Muscle layer of duodenum (tissue), 2 donors: ENCODE measurements around the gene SPRN.

Experiments used
- H3K27ac ChIP-seq: one replicate; pipeline ENCODE4 v1.7.0; 2013; ENCODE audit warnings: mild to moderate bottlenecking, low read length
- H3K27me3 ChIP-seq: one replicate; pipeline ENCODE4 v1.7.0; 2013; ENCODE audit warnings: low read depth, mild to moderate bottlenecking, control low read depth, low read length
- H3K36me3 ChIP-seq, 2 donors: one replicate each; pipeline ENCODE4 v1.7.0; 2013; ENCODE audit warnings: low read length in 2 of 2, control low read depth in 1 of 2, mild to moderate bottlenecking in 1 of 2; ENCODE audit not compliant: insufficient read depth in 2 of 2, control insufficient read depth in 1 of 2
- H3K4me1 ChIP-seq, 2 donors: one replicate each; pipeline ENCODE4 v1.7.0; 2013; ENCODE audit warnings: low read length in 2 of 2, mild to moderate bottlenecking in 2 of 2, control low read depth in 1 of 2, moderate library complexity in 1 of 2; ENCODE audit not compliant: insufficient read depth in 2 of 2, control insufficient read depth in 1 of 2
- H3K4me3 ChIP-seq, 2 donors: one replicate each; pipeline ENCODE4 v1.7.0; 2013; ENCODE audit warnings: low read length in 2 of 2, low read depth in 1 of 2, mild to moderate bottlenecking in 1 of 2
- H3K9me3 ChIP-seq, 2 donors: one replicate each; pipeline ENCODE4 v1.7.0; 2013; ENCODE audit warnings: low read length in 2 of 2, control low read depth in 1 of 2, mild to moderate bottlenecking in 1 of 2; ENCODE audit not compliant: control insufficient read depth in 1 of 2
- donor health status: healthy.

SPRN gene

GRCh38 chr10:133400624-133401424 is 23.6 kb downstream of the SPRN start:
- peaks cover under 1 to 8% of the 10 kb centered on the region in 2 donors for H3K4me1 ChIP-seq
- no peaks in the 10 kb centered on the region for H3K9me3 ChIP-seq
- no peaks in the 10 kb centered on the region for H3K27me3 ChIP-seq
- H3K27ac ChIP-seq, result peak overlapping the region; percentile 7
- peaks cover 31 to 64% of the 10 kb centered on the region in 2 donors for H3K36me3 ChIP-seq
- no peak overlapping the region for H3K4me3 ChIP-seq

DNA sequence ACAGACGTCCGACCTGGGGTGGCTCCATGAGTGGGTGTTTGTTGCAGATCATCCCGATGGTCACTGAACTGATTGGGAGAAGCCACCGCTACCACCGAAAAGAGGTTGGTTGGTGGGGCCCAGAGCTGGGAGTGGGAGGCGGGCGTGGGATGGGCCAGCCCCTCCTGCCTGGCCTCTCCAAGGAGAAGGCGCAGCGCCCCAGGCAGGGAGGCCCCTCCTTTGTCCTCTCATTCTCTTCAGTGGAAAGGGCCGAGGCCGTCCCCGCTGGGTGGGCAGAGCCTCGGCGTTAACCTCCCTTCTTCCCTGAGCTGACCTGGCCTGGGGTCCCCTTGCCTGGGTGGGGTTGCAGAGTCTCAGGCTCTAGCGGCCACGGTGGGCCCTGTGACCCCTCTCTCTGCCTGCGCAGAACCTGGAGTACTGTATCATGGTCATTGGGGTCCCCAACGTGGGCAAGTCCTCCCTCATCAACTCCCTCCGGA is 25.3 kb downstream of the SPRN start:
- Histone ChIP-seq H3K9me3 (no peaks in the 10 kb centered on the region), H3K27ac (no peak overlapping the region), H3K4me1 (peaks cover 8 to 15% of the 10 kb centered on the region in 2 donors), H3K27me3 (no peaks in the 10 kb centered on the region), H3K4me3 (no peak overlapping the region), H3K36me3 (peaks cover 20 to 54% of the 10 kb centered on the region in 2 donors)

DNA sequence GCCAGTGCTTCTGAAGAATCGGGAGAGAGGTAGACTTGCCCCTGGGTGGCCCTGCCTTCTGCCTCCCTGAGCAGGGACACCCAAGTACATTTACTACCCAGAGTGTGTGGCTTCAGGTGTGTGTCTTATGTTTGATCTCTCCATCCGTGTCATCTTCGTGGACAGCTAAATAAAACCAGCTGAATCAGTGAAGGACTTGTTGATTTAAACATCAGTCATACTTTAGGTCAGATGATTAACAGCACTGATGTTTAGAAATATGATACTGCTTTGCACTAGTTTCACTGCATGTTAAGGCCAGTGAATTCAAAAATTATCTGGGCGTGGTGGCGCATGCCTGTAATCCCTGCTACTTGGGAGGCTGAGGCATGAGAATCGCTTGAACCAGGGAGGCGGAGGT is 26.5 kb downstream of the SPRN start:
- H3K27me3 ChIP-seq, result no peaks in the 10 kb centered on the region
- peaks cover 15 to 47% of the 10 kb centered on the region in 2 donors for H3K36me3 ChIP-seq
- no peaks in the 10 kb centered on the region for H3K9me3 ChIP-seq
- no peak overlapping the region for H3K4me3 ChIP-seq
- no peak overlapping the region for H3K27ac ChIP-seq
- peaks cover 8 to 15% of the 10 kb centered on the region in 2 donors for H3K4me1 ChIP-seq

GRCh38 chr10:133396035-133396624 is 28.3 kb downstream of the SPRN start:
- peaks cover 7 to 15% of the 10 kb centered on the region in 2 donors for H3K4me1 ChIP-seq
- H3K9me3 ChIP-seq, result no peaks in the 10 kb centered on the region
- no peaks in the 10 kb centered on the region for H3K27me3 ChIP-seq
- no peak overlapping the region for H3K4me3 ChIP-seq
- peaks cover 7 to 38% of the 10 kb centered on the region in 2 donors for H3K36me3 ChIP-seq
- H3K27ac ChIP-seq, result no peak overlapping the region

GRCh38 chr10:133394801-133395221 is 29.6 kb downstream of the SPRN start:
- Histone ChIP-seq H3K4me3 (peak overlapping the region; percentile 94 to 96), H3K27ac (peak overlapping the region; percentile 87), H3K9me3 (no peaks in the 10 kb centered on the region), H3K27me3 (no peaks in the 10 kb centered on the region), H3K4me1 (peaks cover 0 to 15% of the 10 kb centered on the region in 2 donors), H3K36me3 (peaks cover 6 to 33% of the 10 kb centered on the region in 2 donors)

DNA sequence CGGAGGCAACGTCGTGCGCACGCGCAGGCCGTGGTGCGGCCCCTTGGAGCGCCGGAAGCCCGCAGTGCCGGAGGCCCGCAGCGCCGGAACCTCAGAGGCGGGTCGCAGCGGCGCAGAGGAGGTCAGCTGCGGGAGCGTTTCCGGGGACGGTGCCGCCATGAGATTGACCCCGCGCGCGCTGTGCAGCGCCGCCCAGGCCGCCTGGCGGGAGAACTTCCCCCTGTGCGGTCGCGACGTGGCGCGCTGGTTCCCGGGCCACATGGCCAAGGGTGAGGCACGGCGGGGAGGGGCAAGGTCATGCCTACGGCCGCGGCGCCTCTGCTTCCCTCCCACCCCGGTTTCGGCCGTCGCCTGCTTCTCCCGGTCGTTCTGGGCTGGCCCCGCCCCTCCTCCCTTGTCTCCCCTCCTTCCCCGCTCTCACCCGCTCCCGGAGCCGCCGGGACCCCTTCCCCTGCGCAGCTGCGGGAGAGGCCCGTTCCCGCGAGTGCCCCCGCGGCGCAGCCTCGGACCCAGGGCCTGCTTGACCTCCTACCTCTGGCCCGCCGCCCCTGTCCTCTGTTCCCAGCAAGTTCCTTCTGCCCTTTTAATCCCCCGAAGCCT is 30.3 kb downstream of the SPRN start, which contains the start of gene MTG1:
Gene MTG1, plus strand, starts transcription at position 94 of the 600 bp plus-strand sequence. Its CDS starts 64 bp downstream, at position 158.
- Histone ChIP-seq H3K36me3 (peaks cover 6 to 27% of the 10 kb centered on the region in 2 donors), H3K4me1 (peaks cover 0 to 15% of the 10 kb centered on the region in 2 donors)

GRCh38 chr10:133393401-133394063 is 30.9 kb downstream of the SPRN start:
- Histone ChIP-seq H3K9me3 (no peaks in the 10 kb centered on the region), H3K4me3 (peak overlapping the region; percentile 42 to 96), H3K27ac (no peak overlapping the region), H3K27me3 (no peaks in the 10 kb centered on the region), H3K4me1 (peaks cover 0 to 15% of the 10 kb centered on the region in 2 donors), H3K36me3 (peaks cover 6 to 20% of the 10 kb centered on the region in 2 donors)

More for the DNA sequence above, 30.3 kb downstream of the SPRN start, which contains the start of gene MTG1:
- Histone ChIP-seq H3K9me3 (no peaks in the 10 kb centered on the region), H3K4me3 (peak within 1 kb of the TSS; percentile 94 to 96), H3K27ac (peak within 1 kb of the TSS; percentile 87), H3K27me3 (no peaks in the 10 kb centered on the region)

DNA sequence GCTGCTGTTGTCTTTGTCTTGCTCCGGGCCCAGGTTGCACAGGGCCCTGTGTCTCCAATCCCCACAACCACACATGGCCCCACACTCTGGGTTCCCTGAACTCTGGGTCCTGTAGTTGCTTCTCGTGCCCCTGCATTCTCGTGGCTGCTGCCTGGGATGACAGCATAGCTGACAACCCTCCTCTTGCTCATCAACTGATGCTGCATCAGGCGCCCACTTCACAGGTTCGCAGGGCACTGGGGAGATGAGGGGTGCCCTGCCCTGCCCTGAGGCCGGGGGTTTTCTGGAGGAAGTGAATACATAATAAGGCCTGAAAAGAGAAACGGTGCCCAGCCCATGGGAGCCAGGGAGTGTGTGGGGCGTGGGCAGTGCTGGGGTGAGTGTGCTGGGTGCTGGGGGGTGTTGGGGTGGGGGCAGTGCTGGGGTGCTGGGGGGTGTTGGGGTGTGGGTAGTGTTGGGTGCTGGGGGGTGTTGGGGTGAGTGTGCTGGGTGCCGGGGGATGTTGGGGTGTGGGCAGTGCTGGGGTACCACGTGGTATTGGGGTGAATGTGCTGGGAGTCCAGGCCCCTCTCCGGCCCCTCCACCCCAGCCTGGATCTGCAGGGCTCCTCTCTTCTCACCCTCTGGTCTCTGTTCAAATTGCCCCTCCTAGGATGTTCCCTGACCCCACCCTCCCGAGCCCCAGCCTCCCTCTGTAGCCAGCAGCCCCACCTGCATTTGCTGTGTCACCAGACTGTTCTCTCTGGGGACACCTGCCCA is 32.5 kb downstream of the SPRN start:
- H3K36me3 ChIP-seq, result peaks cover 6 to 12% of the 10 kb centered on the region in 2 donors
- H3K27ac ChIP-seq, result no peak overlapping the region
- H3K9me3 ChIP-seq, result no peaks in the 10 kb centered on the region
- peaks cover 0 to 15% of the 10 kb centered on the region in 2 donors for H3K4me1 ChIP-seq
- no peaks in the 10 kb centered on the region for H3K27me3 ChIP-seq
- H3K4me3 ChIP-seq, result no peak overlapping the region

- Histone ChIP-seq H3K4me1 (peaks cover 0 to 15% of the 10 kb centered on the region in 2 donors), H3K4me3 (no peak overlapping the region), H3K27ac (no peak overlapping the region), H3K27me3 (no peaks in the 10 kb centered on the region), H3K36me3 (peaks cover 3 to 12% of the 10 kb centered on the region in 2 donors), H3K9me3 (no peaks in the 10 kb centered on the region)
Observed at GRCh38 chr10:133391249-133391635, 33.2 kb downstream of the SPRN start.

DNA sequence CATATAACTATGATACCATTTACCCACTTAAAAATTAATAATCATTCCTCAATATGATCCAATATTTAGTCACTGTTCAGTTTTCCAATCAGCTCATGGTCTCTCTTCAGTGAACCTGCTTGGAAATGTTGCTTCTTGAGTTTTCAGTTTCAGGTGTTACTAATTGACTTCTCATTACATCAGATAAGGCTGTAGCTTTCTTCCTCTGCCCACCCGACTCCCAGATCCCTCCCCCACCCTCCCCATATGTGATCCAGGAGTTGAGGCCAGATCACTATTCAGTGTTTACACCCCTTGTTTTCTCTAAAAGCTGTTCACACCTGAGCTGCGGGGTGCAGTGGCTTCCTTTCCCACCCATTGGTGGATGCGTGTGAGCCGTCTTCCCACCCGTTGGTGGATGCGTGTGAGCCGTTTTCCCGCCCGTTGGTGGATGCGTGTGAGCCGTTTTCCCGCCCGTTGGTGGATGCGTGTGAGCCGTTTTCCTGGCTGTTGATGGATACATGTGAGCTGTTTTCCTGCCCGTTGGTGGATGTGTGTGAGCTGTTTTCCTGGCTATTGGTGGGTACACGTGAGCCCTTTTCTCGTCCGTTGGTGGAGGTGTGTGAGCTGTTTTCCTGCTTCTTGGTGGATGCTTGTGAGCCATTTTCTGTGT is 33.7 kb downstream of the SPRN start:
- no peaks in the 10 kb centered on the region for H3K9me3 ChIP-seq
- H3K27ac ChIP-seq, result no peak overlapping the region
- peaks cover 0 to 14% of the 10 kb centered on the region in 2 donors for H3K4me1 ChIP-seq
- H3K36me3 ChIP-seq, result peaks cover 0 to 9% of the 10 kb centered on the region in 2 donors
- H3K4me3 ChIP-seq, result no peak overlapping the region
- H3K27me3 ChIP-seq, result no peaks in the 10 kb centered on the region
